KMS-11 (cell line): ENCODE results near the gene ATP13A5.

Experiments
- H2AFZ ChIP-seq: fragments of 200-600 bp; sonication (generic); 2 replicates; pipeline ENCODE4 v1.6.1; 2016; ENCODE audit warnings: antibody characterized with exemption, mixed run types, low read depth
- H3K27ac ChIP-seq: fragments of 200-600 bp; sonication (generic); 2 replicates; pipeline ENCODE4 v1.6.1; 2016; ENCODE audit warnings: mild to moderate bottlenecking, mixed run types
- H3K27me3 ChIP-seq: fragments of 200-600 bp; sonication (generic); 2 replicates; pipeline ENCODE4 v1.6.1; 2017; ENCODE audit warnings: mild to moderate bottlenecking, low read depth, mixed run types, moderate library complexity; ENCODE audit not compliant: insufficient read depth
- H3K36me3 ChIP-seq: fragments of 200-600 bp; sonication (generic); 2 replicates; pipeline ENCODE4 v1.6.1; 2017; ENCODE audit warnings: mild to moderate bottlenecking, mixed run types; ENCODE audit not compliant: insufficient read depth
- H3K4me1 ChIP-seq: fragments of 200-600 bp; sonication (generic); 2 replicates; pipeline ENCODE4 v1.6.1; 2016; ENCODE audit warnings: mild to moderate bottlenecking, low read depth, mixed run types; ENCODE audit not compliant: poor library complexity, severe bottlenecking
- H3K4me2 ChIP-seq: fragments of 200-600 bp; sonication (generic); 2 replicates; pipeline ENCODE4 v1.7.0; 2016; ENCODE audit warnings: mild to moderate bottlenecking, mixed run types
- H3K4me3 ChIP-seq: fragments of 200-600 bp; sonication (generic); IDR thresholded peaks from 2 replicates; pipeline ENCODE4 v1.6.1; 2017; ENCODE audit warnings: low read depth, low read length, mixed read lengths; ENCODE audit not compliant: insufficient read depth
- H3K79me2 ChIP-seq: fragments of 200-600 bp; sonication (generic); 2 replicates; pipeline ENCODE4 v1.6.1; 2016; ENCODE audit warnings: low read depth, mixed run types; ENCODE audit not compliant: insufficient read depth
- H3K9ac ChIP-seq: fragments of 200-600 bp; sonication (generic); 2 replicates; pipeline ENCODE4 v1.6.1; 2016; ENCODE audit warnings: mild to moderate bottlenecking, mixed run types
- H4K20me1 ChIP-seq: fragments of 200-600 bp; sonication (generic); 2 replicates; pipeline ENCODE4 v1.6.1; 2016; ENCODE audit warnings: mild to moderate bottlenecking, mixed run types; ENCODE audit not compliant: insufficient read depth
- CTCF ChIP-seq: fragments of 200-600 bp; sonication (generic); conservative IDR thresholded peaks from 2 replicates; pipeline ENCODE4 v1.6.1; 2017; ENCODE audit warnings: low read depth, mild to moderate bottlenecking, antibody characterized with exemption, low read length, moderate library complexity, mixed read lengths

Gene ATP13A5

GRCh38 chr3:193378706-193379105, at the start of gene ATP13A5:
Gene ATP13A5, minus strand, starts transcription at chr3:193378753. Its CDS starts 28 bp downstream, at chr3:193378725.
- Histone ChIP-seq H2AFZ (no peak within 1 kb of the TSS), H3K27ac (no peak within 1 kb of the TSS), H3K4me3 (no peak within 1 kb of the TSS), H3K79me2 (no peaks in the 10 kb centered on the region), H3K36me3 (no peaks in the 10 kb centered on the region), H3K4me1 (no peaks in the 10 kb centered on the region), H3K9ac (no peak within 1 kb of the TSS), H3K4me2 (no peak within 1 kb of the TSS), H4K20me1 (no peaks in the 10 kb centered on the region), H3K27me3 (no peaks in the 10 kb centered on the region)
- TF ChIP-seq CTCF: no peak

GRCh38 chr3:193418576-193419373, 40.2 kb upstream of the ATP13A5 start:
- no peaks in the 10 kb centered on the region for H3K36me3 ChIP-seq
- no peaks in the 10 kb centered on the region for H3K27me3 ChIP-seq
- H4K20me1 ChIP-seq: no peaks in the 10 kb centered on the region
- no peak overlapping the region for H3K9ac ChIP-seq
- TF ChIP-seq CTCF: no peak
- no peaks in the 10 kb centered on the region for H3K4me1 ChIP-seq
- no peak overlapping the region for H3K4me2 ChIP-seq
- H3K27ac ChIP-seq: no peak overlapping the region
- H3K4me3 ChIP-seq: no peak overlapping the region
- H2AFZ ChIP-seq: no peak overlapping the region
- no peaks in the 10 kb centered on the region for H3K79me2 ChIP-seq

GRCh38 chr3:193416629-193417028, 38.1 kb upstream of the ATP13A5 start:
- Histone ChIP-seq H3K4me1 (no peaks in the 10 kb centered on the region), H3K79me2 (no peaks in the 10 kb centered on the region), H3K4me2 (no peak overlapping the region), H3K4me3 (no peak overlapping the region), H3K9ac (no peak overlapping the region), H4K20me1 (no peaks in the 10 kb centered on the region), H2AFZ (no peak overlapping the region), H3K36me3 (no peaks in the 10 kb centered on the region), H3K27me3 (no peaks in the 10 kb centered on the region), H3K27ac (no peak overlapping the region)
- TF ChIP-seq CTCF: no peak

- Histone ChIP-seq H3K4me3 (no peak overlapping the region), H2AFZ (no peak overlapping the region), H3K4me1 (no peaks in the 10 kb centered on the region), H4K20me1 (no peaks in the 10 kb centered on the region), H3K79me2 (no peaks in the 10 kb centered on the region), H3K4me2 (no peak overlapping the region), H3K9ac (no peak overlapping the region), H3K27me3 (no peaks in the 10 kb centered on the region), H3K27ac (no peak overlapping the region), H3K36me3 (no peaks in the 10 kb centered on the region)
- no peak for TF ChIP-seq CTCF
Observed at GRCh38 chr3:193407688-193408087, 29.1 kb upstream of the ATP13A5 start.
